NCI-H1436 treated with DMSO at 0.1 percent for 48 hours (cell line): Measurements from ENCODE around the gene BLOC1S5.
"Not testable (repeated sequence)": the region's sequence is repeated elsewhere in the genome, so short reads cannot be mapped to it uniquely, and the experiment has no call there.

Experiments
- DNase-seq: peaks from one replicate; lab custom pipeline; 2025; lab: John Stamatoyannopoulos, UW

Gene BLOC1S5

GRCh38 chr6:8080362-8081151, 16.4 kb upstream of the BLOC1S5 start:
- no peak for DNase-seq

- DNase-seq: no peak
Measured at GRCh38 chr6:8079126-8079525, 14.9 kb upstream of the BLOC1S5 start.

DNA sequence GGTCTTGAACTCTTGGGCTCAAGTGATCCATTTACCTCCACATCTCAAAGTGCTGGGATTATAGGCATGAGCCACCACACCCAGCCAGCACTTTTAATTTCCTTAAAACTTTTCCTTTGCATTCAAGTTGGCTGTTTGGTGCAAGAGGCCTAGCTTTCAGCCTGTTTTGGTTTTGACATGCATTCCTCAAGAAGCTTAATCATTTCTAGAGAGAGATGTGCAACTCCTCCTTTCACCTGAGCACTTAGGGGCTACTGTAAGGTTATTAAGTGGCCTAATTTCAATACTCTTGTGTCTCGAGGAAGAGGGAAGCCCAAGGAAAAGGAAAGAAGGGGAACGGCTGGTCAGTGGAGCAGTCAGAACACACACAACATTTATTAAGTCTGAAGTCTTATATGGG, 13.8 kb upstream of the BLOC1S5 start:
- no peak for DNase-seq

- DNase-seq: no peak
Measured at GRCh38 chr6:8075704-8076103, 11.5 kb upstream of the BLOC1S5 start.

DNA sequence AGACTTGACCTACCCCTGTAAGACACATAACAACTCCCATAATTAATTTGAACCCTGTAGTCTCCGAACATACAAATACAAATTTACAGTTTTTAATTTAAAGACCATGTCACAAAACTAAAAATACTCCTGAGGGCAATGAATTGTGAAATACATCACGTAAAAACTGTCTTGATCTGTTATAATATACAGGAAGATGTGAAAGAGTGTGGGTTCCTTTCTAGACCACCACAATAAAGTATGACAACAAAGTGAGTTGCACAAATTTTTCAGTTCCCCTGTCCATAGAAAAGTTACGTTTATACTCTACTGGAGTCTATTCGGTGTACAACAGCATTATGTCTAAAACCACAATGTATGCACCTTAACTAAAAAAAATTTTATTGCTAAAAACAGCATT, 11.0 kb upstream of the BLOC1S5 start:
- DNase-seq: no peak

- no peak for DNase-seq
Measured at GRCh38 chr6:8074213-8074612, 10.0 kb upstream of the BLOC1S5 start.

DNA sequence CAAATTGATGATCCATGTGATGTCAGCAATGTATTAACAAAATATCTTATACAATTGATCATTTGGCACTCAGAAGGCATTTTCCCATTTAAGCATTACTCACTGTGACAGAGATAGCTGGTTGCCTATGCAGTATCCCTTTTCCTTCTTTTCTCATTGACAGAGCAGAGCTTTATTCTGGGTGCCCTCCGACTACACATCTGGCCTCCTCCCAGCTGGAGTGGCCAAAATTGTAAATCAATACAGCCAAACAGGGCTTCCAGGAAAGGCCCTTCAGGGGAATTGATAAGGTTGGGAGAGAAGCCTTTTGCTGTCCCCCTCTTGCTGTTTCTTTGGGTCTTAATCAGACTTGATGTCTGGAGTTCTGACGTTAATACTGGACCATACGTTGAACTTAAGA, 9.6 kb upstream of the BLOC1S5 start:
- DNase-seq: no peak

DNA sequence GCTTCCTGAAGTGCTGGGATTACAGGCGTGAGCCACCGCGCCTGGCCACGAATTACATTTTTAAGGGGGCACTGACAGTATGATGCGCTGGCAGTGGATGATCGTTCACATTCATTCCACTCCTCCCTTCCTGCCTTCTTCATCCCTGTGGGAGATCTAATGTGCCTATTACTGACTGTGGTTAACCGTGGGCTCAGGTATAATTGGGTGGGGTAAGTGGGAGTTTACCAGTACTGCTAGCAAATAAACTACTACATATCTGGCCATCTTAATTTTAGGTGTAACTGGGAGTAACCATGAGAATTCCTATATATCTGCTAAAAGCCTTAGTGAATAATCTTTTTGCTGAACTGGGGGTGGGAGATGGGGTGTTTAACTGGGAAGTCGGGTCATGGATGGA, 6.5 kb upstream of the BLOC1S5 start:
- no peak for DNase-seq

GRCh38 chr6:8069631-8070284, 5.6 kb upstream of the BLOC1S5 start:
- no peak for DNase-seq

DNA sequence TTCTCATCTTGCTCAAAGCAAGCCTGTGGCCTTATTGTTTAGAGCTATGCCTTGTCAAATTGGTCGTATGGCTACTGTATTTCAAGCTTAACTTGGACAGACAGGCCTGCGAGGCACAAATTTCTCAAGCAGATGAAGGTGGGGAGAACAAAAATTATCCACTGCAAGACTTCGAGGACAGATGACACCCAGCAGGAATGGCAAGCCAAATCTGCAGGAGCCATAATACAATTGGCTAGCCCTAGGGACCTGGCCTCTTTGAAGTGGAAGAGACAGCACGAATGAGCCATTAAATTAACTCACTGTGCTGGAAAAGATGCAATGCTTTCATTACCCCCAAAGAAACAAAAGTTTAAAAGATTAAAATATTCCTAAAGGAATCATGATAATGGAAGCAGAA, 5.0 kb upstream of the BLOC1S5 start:
- no peak for DNase-seq

GRCh38 chr6:8066108-8066507, 1.9 kb upstream of the BLOC1S5 start:
- DNase-seq: no peak

DNA sequence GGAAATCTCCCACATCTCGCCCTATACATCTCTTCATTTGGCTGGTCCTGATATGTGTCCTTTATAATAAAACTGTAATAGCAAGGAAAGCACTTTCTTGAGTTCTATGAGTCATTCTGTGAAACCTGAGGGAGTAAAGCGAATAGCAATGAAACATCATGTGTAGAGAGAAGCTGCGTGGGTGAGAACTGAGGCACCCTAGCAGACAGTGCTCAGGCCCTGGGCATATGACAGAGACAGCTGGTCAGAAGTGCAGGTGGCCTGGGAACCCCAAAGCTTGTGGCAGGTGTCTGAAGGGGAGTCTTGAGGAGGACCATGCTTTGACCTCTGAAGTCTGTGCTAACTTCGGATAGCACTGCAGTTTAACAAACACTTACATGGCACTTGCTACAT, 1.3 kb upstream of the BLOC1S5 start:
- no peak for DNase-seq

GRCh38 chr6:8064638-8065518, 689 bp upstream of the BLOC1S5 start:
- DNase-seq: no peak

- DNase-seq: no peak
Measured at GRCh38 chr6:8061736-8062135, 2.5 kb downstream of the BLOC1S5 start.

- DNase-seq: no peak
Measured at GRCh38 chr6:8060346-8060745, 3.8 kb downstream of the BLOC1S5 start.

- no peak for DNase-seq
Measured at GRCh38 chr6:8059129-8059528, 5.1 kb downstream of the BLOC1S5 start.

GRCh38 chr6:8057793-8058192, 6.4 kb downstream of the BLOC1S5 start:
- DNase-seq: no peak

GRCh38 chr6:8057263-8057662, 6.9 kb downstream of the BLOC1S5 start:
- DNase-seq: no peak

DNA sequence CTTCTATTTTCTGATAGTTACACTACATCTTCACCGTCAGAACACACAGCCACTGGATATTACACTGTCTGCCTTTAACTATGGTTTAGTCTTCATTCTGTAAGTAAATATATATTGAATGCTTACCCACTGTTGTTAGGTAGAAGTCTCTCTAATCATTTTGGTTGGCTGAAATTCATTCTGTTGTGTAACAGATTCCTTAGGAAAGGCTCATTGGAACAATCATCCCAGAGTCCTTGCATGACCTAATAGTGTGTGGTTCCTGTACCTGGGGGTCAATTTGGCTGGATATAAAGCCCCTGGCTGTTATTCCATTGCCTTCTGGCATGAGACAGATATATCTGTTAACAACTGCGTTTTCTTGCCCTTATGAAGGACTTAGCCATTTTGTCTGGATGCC, 9.9 kb downstream of the BLOC1S5 start:
- DNase-seq: no peak

DNA sequence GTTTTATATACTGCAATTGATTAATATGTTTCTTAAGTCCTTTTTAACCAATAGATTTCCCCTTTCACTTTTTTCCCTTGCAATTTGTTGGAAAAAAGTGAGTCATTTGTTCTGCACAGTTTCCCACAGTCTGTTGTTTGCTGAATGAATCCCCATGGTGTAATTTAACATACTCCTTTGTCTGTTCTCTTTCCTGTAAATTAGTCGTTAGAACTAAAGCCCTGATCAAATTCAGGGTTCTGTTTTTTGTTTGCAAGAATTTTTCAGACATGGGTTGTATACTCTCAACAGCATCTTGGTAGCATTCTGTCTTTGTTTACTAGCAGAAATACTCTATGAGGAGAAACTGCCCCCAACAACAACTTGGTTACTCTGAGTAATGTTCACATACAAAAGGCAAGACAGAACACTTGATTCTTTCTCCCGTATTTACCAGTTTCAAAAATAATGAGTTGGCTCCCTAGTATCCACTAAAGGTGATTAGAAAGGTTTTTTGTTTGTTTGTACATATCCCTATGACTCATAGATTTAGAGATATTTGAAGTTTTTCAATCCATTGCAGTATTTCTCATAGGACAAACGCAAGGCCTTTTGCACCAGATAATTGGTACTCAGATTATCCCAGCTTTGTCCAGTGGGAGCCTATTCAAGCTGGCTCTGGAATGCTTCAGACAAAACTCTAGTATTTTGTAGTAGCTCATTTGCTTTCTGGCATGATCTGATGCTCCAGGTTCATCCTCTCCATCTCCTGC, 16.5 kb downstream of the BLOC1S5 start:
- DNase-seq: no peak

- DNase-seq: not testable (repeated sequence)
Measured at GRCh38 chr6:8045769-8046168, 18.4 kb downstream of the BLOC1S5 start.

- DNase-seq: no peak
Measured at GRCh38 chr6:8043221-8043620, 21.0 kb downstream of the BLOC1S5 start.
